Left ventricle myocardium inferior (tissue), 1 donor: ENCODE results near the gene RASSF4. TPM values are rescaled to one million over a fixed set of nuclear protein-coding genes. Genes with fewer than 3 reads are reported as not detected.

Experiments used
- DNase-seq: peaks from one replicate; pipeline ENCODE4 v3.0.0-alpha.2; 2020
- H3K27ac ChIP-seq: fragments of 200-600 bp; replicated peaks from 2 replicates; pipeline ENCODE4 v1.8.0; 2021
- H3K27me3 ChIP-seq: fragments of 200-600 bp; 2 replicates; pipeline ENCODE4 v1.8.0; 2021; ENCODE audit warnings: low read depth
- H3K36me3 ChIP-seq: fragments of 200-600 bp; 2 replicates; pipeline ENCODE4 v1.8.0; 2021
- H3K4me1 ChIP-seq: fragments of 200-600 bp; 2 replicates; pipeline ENCODE4 v1.8.0; 2021
- H3K4me3 ChIP-seq: fragments of 200-600 bp; 2 replicates; pipeline ENCODE4 v1.8.0; 2021; ENCODE audit warnings: mild to moderate bottlenecking, moderate library complexity
- H3K9me3 ChIP-seq: fragments of 200-600 bp; replicated peaks from 2 replicates; pipeline ENCODE4 v1.8.0; 2021
- CTCF ChIP-seq: fragments of 200-600 bp; IDR thresholded peaks from 2 replicates; pipeline ENCODE4 v1.8.0; 2021; ENCODE audit warnings: antibody characterized with exemption, mild to moderate bottlenecking, borderline replicate concordance
- intact Hi-C: fragments of 100-400 bp; cut with micrococcal nuclease; formaldehyde crosslinking; loops from one replicate; pipeline ENCODE4 v1.11.0; 2022
- total RNA-seq: library from RNA; stranded (reverse); fragmentation: NEBNext Ultra II Directional; extraction: Animal tissue kit (Norgen Biotek cat#: 25700); gene quantifications from one replicate; pipeline ENCODE4 v1.2.1, GENCODE V29; 2021
- donor health status: DM: no; HTN: yes; CAD: no; lungs with severe emphysema.

Gene RASSF4
- total RNA-seq, 1 donor from 2014 or later = 103 TPM

DNA sequence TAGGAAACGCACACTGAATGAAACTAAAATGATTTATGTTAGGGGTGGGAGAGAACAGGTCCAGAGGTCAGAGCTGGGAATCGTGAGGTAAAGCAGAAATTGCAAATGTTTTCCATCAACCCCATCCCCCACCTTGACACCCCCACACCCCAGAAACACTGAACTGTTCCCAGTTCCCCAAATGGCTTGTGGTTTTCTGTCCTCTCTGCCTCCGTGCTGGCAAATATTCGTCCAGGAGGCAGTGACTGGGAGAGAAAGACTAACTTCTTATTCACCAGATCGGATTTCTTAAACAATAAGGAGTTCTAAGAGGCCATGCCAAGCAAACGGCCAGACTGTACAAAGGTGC is 730 bp upstream of the RASSF4 start:
- DNase-seq = no peak
- Histone ChIP-seq H3K4me1 (peaks cover 95% of the 10 kb centered on the region), H3K4me3 (peak overlapping the region; percentile 85), H3K27ac (peak overlapping the region; percentile 96), H3K9me3 (peaks cover 4% of the 10 kb centered on the region), H3K36me3 (peaks cover 6% of the 10 kb centered on the region), H3K27me3 (no peaks in the 10 kb centered on the region)
- intact Hi-C loops = no loop called here
- no peak for TF ChIP-seq CTCF

DNA sequence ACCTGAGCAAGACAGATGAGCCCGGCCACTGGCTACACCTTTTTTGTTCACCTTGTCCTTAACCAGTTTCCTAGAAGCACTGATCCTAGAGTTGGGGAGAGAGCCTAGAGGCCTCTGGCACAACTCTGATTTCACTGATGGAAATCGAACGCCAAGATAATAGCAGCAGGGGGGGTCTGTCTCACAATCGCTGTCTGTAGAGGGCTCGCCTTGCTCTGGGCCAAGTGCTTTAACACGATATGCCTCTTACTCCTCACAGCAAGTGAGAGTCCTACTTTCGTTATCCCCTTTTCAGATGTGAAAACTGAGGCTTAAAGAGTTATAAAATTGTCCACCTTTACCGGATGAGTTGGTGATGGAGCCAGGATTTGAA is 472 bp downstream of the RASSF4 start:
- Histone ChIP-seq H3K36me3 (peaks cover 6% of the 10 kb centered on the region), H3K4me3 (peak overlapping the region; percentile 85), H3K9me3 (peaks cover 4% of the 10 kb centered on the region), H3K4me1 (peaks cover 96% of the 10 kb centered on the region), H3K27ac (peak overlapping the region; percentile 96), H3K27me3 (no peaks in the 10 kb centered on the region)
- intact Hi-C loops = no loop called here
- no peak for DNase-seq
- TF ChIP-seq CTCF = no peak

DNA sequence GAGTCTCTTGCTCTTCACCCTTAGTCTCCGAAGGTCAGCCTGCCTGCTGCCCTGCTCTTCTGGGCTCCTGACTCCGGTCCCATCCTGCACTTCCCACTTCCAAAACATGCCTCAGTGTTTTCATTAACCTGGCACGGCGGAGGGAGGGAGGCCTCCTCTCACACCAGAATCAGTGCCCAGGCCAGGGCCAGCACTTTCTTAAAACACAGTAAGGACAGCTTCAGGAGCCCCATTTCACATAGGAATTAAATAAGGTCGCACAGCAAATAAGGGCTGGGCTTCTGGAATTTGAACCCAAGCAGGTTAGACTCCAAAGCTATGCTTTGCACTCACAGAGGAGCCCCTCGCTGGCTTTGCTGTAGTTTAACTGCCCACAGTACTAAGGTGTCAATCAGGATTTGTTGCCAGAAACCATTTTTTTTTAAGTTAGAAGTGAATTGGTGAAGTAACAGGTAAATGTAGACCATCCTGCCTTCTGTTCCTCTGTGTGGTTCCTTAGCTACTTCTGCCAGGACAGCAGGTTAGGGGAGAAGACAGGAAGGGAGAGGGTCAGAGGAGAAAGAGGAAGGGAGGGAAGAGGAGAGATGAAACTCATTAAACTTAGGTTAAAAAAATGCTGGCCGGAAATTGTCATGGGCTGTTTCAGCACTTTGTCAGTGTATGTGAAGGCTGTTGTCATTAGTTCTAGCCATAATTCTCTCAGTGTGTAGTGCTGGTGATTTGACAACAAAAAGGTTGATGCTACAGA is 1.1 kb downstream of the RASSF4 start:
- intact Hi-C loops = no loop called here
- Histone ChIP-seq H3K27ac (peak overlapping the region; percentile 96), H3K4me3 (peak overlapping the region; percentile 85), H3K4me1 (peaks cover 96% of the 10 kb centered on the region), H3K9me3 (peaks cover 4% of the 10 kb centered on the region), H3K36me3 (peaks cover 6% of the 10 kb centered on the region), H3K27me3 (no peaks in the 10 kb centered on the region)
- no peak for TF ChIP-seq CTCF
- DNase-seq = no peak

- Histone ChIP-seq H3K36me3 (peaks cover 6% of the 10 kb centered on the region), H3K27me3 (no peaks in the 10 kb centered on the region), H3K4me3 (peak overlapping the region; percentile 85), H3K4me1 (peaks cover 96% of the 10 kb centered on the region), H3K27ac (peak overlapping the region; percentile 96), H3K9me3 (peaks cover 4% of the 10 kb centered on the region)
- DNase-seq = no peak
- no peak for TF ChIP-seq CTCF
- intact Hi-C loops = no loop called here
Measured at GRCh38 chr10:44961230-44961571, 1.6 kb downstream of the RASSF4 start.

DNA sequence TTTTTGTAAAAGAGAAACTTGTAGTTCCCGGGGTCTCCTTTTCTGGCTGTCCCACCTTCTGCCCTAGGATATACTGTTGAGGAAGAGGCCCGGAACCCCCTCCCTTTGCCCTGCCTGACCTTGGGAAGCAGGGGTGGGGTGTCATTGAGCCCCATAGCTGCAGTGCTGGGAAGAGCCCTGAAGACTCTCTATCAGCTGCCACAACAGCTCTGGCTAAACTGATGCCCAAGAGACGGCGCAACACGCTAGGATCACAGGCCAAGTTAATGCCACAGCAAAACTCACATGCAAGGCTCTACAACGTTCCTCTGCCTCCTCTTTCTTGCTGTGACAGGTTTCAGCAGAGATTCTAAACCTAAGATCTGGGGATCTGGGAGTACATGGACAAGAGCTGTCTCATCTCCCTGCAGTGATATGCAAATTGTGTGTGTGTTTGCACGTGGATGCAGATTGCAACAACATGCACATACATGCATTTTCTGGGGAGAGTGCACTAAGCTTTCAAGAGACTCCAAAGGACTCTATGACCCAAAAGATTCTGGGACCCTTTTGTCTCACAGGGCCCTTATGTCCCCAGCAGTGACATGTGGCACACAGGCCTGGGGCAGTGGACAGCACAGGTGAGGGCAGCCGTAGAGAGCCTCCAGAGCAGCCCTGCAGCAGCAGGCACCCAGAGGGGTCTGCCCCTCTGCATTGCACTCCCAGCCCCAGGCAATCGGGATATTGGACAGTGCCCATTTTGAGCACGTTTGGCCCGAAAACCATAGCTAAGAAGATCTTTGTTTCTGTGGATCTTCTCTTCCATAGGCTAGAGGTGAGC is 2.5 kb downstream of the RASSF4 start:
- Histone ChIP-seq H3K4me1 (peaks cover 96% of the 10 kb centered on the region), H3K9me3 (no peaks in the 10 kb centered on the region), H3K27me3 (no peaks in the 10 kb centered on the region), H3K36me3 (no peaks in the 10 kb centered on the region), H3K27ac (peak overlapping the region; percentile 96), H3K4me3 (peak overlapping the region; percentile 85)
- intact Hi-C loops = no loop called here
- no peak for TF ChIP-seq CTCF
- DNase-seq = no peak
